Astrocyte (in vitro differentiated cells and primary cell): ENCODE measurements around the gene VAC14. TPM values are rescaled to one million over a fixed set of nuclear protein-coding genes. Genes with fewer than 3 reads are reported as not detected.
A peak's percentile ranks its signal among the peaks of the same experiment; 100 is the strongest.

ENCODE experiments used
- DNase-seq: peaks from one replicate; pipeline ENCODE4 v3.0.0-alpha.2; 2010; ENCODE audit warnings: low read depth
- FAIRE-seq: peaks from 2 replicates; lab custom pipeline; 2011; peaks lifted over from hg19 to GRCh38; lab: Jason Lieb, UNC
- H2AFZ ChIP-seq: 2 replicates; pipeline ENCODE4 v1.6.0; 2012; ENCODE audit warnings: low read depth, low read length, inconsistent platforms
- H3K27ac ChIP-seq: 2 replicates; pipeline ENCODE4 v1.5.1; 2011; ENCODE audit warnings: low read depth, low read length, inconsistent platforms
- H3K27me3 ChIP-seq: 2 replicates; pipeline ENCODE4 v1.6.0; 2011; ENCODE audit warnings: low read length, inconsistent platforms; ENCODE audit not compliant: insufficient read depth
- H3K36me3 ChIP-seq: 2 replicates; pipeline ENCODE4 v1.5.1; 2011; ENCODE audit warnings: low read length, inconsistent platforms; ENCODE audit not compliant: insufficient read depth
- H3K4me1 ChIP-seq: 2 replicates; pipeline ENCODE4 v1.5.1; 2011; ENCODE audit warnings: low read length, inconsistent platforms; ENCODE audit not compliant: insufficient read depth
- H3K4me2 ChIP-seq: 2 replicates; pipeline ENCODE4 v1.6.0; 2012; ENCODE audit warnings: low read length, inconsistent platforms
- H3K4me3 ChIP-seq: 2 replicates; pipeline ENCODE4 v1.5.1; 2011; ENCODE audit warnings: low read depth, mild to moderate bottlenecking, low read length, inconsistent platforms; ENCODE audit not compliant: insufficient read depth
- H3K79me2 ChIP-seq: 2 replicates; pipeline ENCODE4 v1.6.0; 2012; ENCODE audit warnings: mild to moderate bottlenecking, low read length, inconsistent platforms; ENCODE audit not compliant: insufficient read depth
- H3K9ac ChIP-seq: 2 replicates; pipeline ENCODE4 v1.6.0; 2012; ENCODE audit warnings: mild to moderate bottlenecking, low read length, inconsistent platforms
- H3K9me3 ChIP-seq: 2 replicates; pipeline ENCODE4 v1.5.1; 2012; ENCODE audit warnings: low read depth, mild to moderate bottlenecking, low read length, inconsistent platforms; ENCODE audit not compliant: insufficient read depth
- H4K20me1 ChIP-seq: 2 replicates; pipeline ENCODE4 v1.6.0; 2012; ENCODE audit warnings: low read length, inconsistent platforms; ENCODE audit not compliant: insufficient read depth
- H3K27ac Mint-ChIP-seq: one replicate; pipeline ENCODE4 v1.8.0; 2021; ENCODE audit warnings: mild to moderate bottlenecking, mixed read lengths; ENCODE audit not compliant: unreplicated experiment
- H3K27me3 Mint-ChIP-seq: one replicate; pipeline ENCODE4 v1.8.0; 2021; ENCODE audit warnings: low read depth, mixed read lengths; ENCODE audit not compliant: unreplicated experiment
- H3K36me3 Mint-ChIP-seq: one replicate; pipeline ENCODE4 v1.8.0; 2021; ENCODE audit warnings: low read depth, mixed read lengths; ENCODE audit not compliant: unreplicated experiment
- H3K4me1 Mint-ChIP-seq: one replicate; pipeline ENCODE4 v1.8.0; 2021; ENCODE audit warnings: low read depth, mixed read lengths; ENCODE audit not compliant: unreplicated experiment
- H3K4me3 Mint-ChIP-seq: one replicate; pipeline ENCODE4 v1.8.0; 2021; ENCODE audit warnings: mild to moderate bottlenecking, moderate library complexity, mixed read lengths; ENCODE audit not compliant: unreplicated experiment
- H3K9me3 Mint-ChIP-seq: one replicate; pipeline ENCODE4 v1.8.0; 2021; ENCODE audit warnings: mild to moderate bottlenecking, mixed read lengths; ENCODE audit not compliant: unreplicated experiment
- EZH2 ChIP-seq: IDR thresholded peaks from 2 replicates; pipeline ENCODE4 v1.6.1; 2012; ENCODE audit warnings: mild to moderate bottlenecking, low read length, inconsistent platforms; ENCODE audit not compliant: insufficient read depth
- total RNA-seq: library from RNA; stranded (reverse); gene quantifications from 2 replicates; pipeline ENCODE4 v1.2.1, GENCODE V29; 2021
- TF ChIP-seq, protein P1 (sequence below): IDR thresholded peaks from 2 replicates; pipeline ENCODE4 v1.5.1; 2011; ENCODE audit warnings: low read depth, mild to moderate bottlenecking, inconsistent platforms, low read length, moderate library complexity; ENCODE audit not compliant: insufficient read depth

Gene VAC14
- total RNA-seq, 1 donor from 2014 or later: 27.8 TPM

GRCh38 chr16:70780546-70780945 is 20.4 kb downstream of the VAC14 start:
- Mint-ChIP-seq H3K27me3 (no peaks in the 10 kb centered on the region), H3K4me1 (peaks cover 16% of the 10 kb centered on the region), H3K9me3 (no peaks in the 10 kb centered on the region), H3K4me3 (no peak overlapping the region), H3K27ac (no peak overlapping the region), H3K36me3 (peaks cover 40% of the 10 kb centered on the region)
- peaks cover 28% of the 10 kb centered on the region for H3K36me3 ChIP-seq
- H3K4me3 ChIP-seq: no peak overlapping the region
- no peak overlapping the region for H3K27ac ChIP-seq
- TF ChIP-seq, protein P1, sequence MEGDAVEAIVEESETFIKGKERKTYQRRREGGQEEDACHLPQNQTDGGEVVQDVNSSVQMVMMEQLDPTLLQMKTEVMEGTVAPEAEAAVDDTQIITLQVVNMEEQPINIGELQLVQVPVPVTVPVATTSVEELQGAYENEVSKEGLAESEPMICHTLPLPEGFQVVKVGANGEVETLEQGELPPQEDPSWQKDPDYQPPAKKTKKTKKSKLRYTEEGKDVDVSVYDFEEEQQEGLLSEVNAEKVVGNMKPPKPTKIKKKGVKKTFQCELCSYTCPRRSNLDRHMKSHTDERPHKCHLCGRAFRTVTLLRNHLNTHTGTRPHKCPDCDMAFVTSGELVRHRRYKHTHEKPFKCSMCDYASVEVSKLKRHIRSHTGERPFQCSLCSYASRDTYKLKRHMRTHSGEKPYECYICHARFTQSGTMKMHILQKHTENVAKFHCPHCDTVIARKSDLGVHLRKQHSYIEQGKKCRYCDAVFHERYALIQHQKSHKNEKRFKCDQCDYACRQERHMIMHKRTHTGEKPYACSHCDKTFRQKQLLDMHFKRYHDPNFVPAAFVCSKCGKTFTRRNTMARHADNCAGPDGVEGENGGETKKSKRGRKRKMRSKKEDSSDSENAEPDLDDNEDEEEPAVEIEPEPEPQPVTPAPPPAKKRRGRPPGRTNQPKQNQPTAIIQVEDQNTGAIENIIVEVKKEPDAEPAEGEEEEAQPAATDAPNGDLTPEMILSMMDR: no peak
- no peak for TF ChIP-seq EZH2
- no peaks in the 10 kb centered on the region for H3K9me3 ChIP-seq
- no peak overlapping the region for H3K9ac ChIP-seq
- FAIRE-seq: no peak
- no peak overlapping the region for H3K4me2 ChIP-seq
- H3K79me2 ChIP-seq: no peaks in the 10 kb centered on the region
- no peak overlapping the region for H2AFZ ChIP-seq
- no peaks in the 10 kb centered on the region for H3K27me3 ChIP-seq
- H3K4me1 ChIP-seq: no peaks in the 10 kb centered on the region
- DNase-seq: no peak
- peaks cover under 1% of the 10 kb centered on the region for H4K20me1 ChIP-seq

- no peaks in the 10 kb centered on the region for H4K20me1 ChIP-seq
- no peaks in the 10 kb centered on the region for H3K4me1 ChIP-seq
- H3K4me3 ChIP-seq: no peak overlapping the region
- H3K27ac ChIP-seq: no peak overlapping the region
- FAIRE-seq: no peak
- H3K27me3 Mint-ChIP-seq: no peaks in the 10 kb centered on the region
- no peaks in the 10 kb centered on the region for H3K27me3 ChIP-seq
- H3K4me1 Mint-ChIP-seq: peaks cover 16% of the 10 kb centered on the region
- H3K9me3 ChIP-seq: no peaks in the 10 kb centered on the region
- H3K36me3 Mint-ChIP-seq: peaks cover 34% of the 10 kb centered on the region
- no peak overlapping the region for H3K4me3 Mint-ChIP-seq
- no peak overlapping the region for H2AFZ ChIP-seq
- H3K9me3 Mint-ChIP-seq: no peaks in the 10 kb centered on the region
- no peak overlapping the region for H3K4me2 ChIP-seq
- no peak for TF ChIP-seq EZH2
- TF ChIP-seq, protein P1: no peak
- peaks cover 26% of the 10 kb centered on the region for H3K36me3 ChIP-seq
- H3K27ac Mint-ChIP-seq: peak overlapping the region; percentile 90
- no peak for DNase-seq
- H3K9ac ChIP-seq: no peak overlapping the region
- no peaks in the 10 kb centered on the region for H3K79me2 ChIP-seq
Observed at GRCh38 chr16:70779361-70779760, 21.6 kb downstream of the VAC14 start.

DNA sequence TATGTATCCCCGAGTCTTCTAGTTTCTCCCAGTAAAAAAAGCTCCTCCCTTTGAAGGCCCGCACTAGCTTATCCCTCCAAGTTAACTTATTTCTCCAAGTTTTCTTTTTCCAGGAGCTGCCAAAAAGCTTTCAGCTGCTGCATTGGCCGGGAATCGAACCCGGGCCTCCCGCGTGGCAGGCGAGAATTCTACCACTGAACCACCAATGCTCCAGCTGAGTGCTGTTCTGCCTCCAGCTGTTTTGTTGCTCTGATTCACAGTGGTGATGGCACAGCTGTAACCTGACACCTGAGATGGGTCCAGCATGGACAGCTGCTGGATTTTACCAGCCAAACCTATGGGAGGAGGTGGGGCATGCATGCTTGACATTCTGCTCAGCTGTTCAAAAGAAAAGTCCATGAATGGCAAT is 22.1 kb downstream of the VAC14 start:
- no peak overlapping the region for H3K27ac ChIP-seq

More for the DNA sequence above, 22.1 kb downstream of the VAC14 start:
- H3K79me2 ChIP-seq: no peaks in the 10 kb centered on the region
- FAIRE-seq (no peak), DNase-seq (peak; percentile 67)
- H3K4me1 Mint-ChIP-seq: peaks cover 16% of the 10 kb centered on the region
- H3K9me3 ChIP-seq: no peaks in the 10 kb centered on the region
- H3K36me3 Mint-ChIP-seq: peaks cover 34% of the 10 kb centered on the region
- peak overlapping the region; percentile 90 for H3K27ac Mint-ChIP-seq
- H4K20me1 ChIP-seq: no peaks in the 10 kb centered on the region
- no peak overlapping the region for H2AFZ ChIP-seq
- no peak overlapping the region for H3K9ac ChIP-seq
- no peak overlapping the region for H3K4me2 ChIP-seq
- no peaks in the 10 kb centered on the region for H3K4me1 ChIP-seq
- no peak overlapping the region for H3K4me3 ChIP-seq
- H3K27me3 Mint-ChIP-seq: no peaks in the 10 kb centered on the region
- H3K27me3 ChIP-seq: no peaks in the 10 kb centered on the region
- TF ChIP-seq EZH2: no peak
- TF ChIP-seq, protein P1: no peak
- no peak overlapping the region for H3K4me3 Mint-ChIP-seq
- H3K36me3 ChIP-seq: peaks cover 30% of the 10 kb centered on the region
- no peaks in the 10 kb centered on the region for H3K9me3 Mint-ChIP-seq
